GM19240 (cell line): ENCODE measurements around the gene LDLRAD2.
"Not testable (repeated sequence)": the region's sequence is repeated elsewhere in the genome, so short reads cannot be mapped to it uniquely, and the experiment has no call there.

Source experiments
- DNase-seq: peaks from one replicate; pipeline ENCODE4 v3.0.0; 2011; ENCODE audit warnings: low spot score; ENCODE audit not compliant: insufficient read length

LDLRAD2 gene, protein sequence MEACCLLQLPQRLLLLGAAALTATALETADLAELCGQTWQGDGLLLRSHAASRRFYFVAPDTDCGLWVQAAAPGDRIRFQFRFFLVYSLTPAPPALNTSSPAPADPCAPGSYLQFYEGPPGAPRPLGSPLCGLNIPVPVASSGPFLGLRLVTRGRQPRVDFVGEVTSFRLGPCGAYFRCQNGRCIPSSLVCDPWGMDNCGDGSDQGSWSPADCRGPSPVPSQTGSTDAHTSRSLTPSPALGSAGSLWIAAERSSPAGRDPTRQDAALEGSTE

DNA sequence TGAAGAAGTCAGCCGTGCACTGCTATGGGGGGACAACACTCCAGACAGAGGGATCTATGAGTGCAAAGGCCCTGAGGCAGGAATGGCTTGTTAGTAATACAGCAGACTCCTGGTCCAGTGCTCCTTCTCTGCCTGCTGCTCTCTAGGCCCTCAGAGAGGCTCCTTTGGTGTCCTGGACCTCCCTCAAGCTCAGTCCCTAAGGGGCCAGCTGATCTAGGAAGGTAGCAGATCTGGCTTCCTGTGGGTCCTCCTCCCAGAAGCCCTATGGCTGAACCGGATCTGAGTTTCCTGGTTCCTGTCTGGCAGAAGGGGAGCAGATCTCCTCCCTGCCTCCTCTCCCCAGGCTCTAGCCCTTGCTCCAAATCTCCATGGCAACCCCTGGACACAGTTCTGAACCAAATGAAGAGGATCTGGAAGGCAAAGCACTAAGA lies at the start of gene LDLRAD2:
Gene LDLRAD2, plus strand, starts transcription at position 391 of the 431 bp plus-strand sequence. CDS start 187 bp downstream, outside the sequence.
- DNase-seq = no peak

DNA sequence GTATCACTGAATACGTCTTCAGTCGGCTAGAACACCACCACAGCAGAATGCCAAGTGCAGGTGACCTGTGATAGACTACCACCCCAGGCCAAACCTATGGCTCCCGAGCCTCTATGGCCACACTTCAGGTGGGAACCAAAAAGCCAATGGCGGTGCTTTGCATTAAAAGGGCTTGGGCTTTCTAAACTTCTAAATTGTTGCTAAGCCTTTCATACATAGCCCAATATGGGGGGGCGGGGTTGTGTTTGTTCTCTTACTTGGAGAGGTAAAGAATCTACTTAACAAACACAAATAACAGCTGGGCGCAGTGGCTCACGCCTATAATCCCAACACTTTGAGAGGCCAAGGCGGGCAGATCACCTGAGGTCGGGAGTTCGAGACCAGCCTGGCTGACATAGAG lies 48.8 kb upstream of the LDLRAD2 start:
- DNase-seq = no peak

DNA sequence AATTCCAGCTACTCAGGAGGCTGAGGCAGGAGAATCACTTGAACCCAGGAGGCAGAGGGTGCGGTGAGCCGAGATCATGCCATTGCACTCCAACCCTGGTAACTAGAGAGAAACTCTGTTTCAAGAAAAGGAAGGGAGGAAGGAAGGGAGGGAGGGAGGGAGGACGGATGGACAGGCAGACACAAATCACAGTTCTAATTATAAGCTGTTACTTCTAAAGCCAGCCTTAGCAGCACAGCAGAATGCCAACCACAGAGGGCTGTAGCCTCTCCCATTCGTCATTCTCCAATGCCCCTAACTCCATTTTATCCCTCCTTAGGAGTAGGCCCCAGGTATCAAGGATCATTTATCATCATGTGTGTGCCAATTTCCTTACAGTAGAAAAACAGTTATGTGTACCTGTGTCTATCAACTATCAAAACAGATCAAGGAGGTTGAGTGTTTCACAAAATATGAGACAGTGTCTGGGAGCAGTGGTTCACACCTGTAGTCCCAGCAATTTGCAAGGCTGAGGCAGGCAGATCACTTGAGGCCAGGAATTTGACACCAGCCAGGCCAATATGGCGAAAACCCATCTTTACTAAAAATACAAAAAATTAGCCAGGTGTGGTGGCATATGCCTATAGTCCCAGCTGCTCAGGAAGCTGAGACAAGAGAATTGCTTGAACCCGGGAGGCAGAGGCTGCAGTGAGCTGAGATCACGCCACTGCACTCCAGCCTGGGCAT lies 48.2 kb upstream of the LDLRAD2 start:
- no peak for DNase-seq

DNA sequence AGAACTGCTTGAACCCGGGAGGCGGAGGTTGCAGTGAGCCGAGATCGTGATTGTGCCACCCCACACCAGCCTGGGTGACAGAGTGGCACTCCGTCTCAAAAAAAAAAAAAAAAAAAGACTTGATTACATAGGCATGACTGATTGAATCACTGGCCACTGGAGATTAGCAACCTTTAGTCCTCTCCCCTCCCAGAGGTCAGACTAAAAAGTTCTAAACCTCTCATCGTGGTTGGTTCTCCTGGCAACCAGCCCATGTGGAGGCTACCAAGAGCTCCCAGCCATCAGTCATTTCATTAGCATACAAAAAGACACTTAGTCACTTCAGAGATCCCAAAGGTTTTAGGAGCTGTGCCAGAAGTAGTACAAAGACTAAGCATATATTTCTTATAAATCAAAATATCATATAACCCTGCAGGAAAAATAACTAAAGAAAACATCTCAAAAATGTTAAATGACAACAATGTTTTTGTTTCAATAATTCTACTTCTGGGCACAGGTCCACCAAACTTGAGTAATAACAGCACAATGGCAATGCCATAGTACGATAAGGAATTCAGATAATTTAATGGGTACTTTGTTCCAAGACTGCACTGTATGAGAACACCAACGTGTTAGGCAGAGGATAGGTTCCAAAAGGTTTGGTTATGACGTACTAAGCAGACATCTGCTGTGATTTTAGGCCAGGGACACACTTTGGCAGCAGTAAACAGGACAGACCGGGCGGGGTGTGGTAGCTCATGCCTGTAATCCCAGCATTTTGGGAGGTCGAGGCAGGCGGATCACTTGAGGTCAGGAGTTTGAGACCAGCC lies 47.2 kb upstream of the LDLRAD2 start:
- DNase-seq = no peak

DNA sequence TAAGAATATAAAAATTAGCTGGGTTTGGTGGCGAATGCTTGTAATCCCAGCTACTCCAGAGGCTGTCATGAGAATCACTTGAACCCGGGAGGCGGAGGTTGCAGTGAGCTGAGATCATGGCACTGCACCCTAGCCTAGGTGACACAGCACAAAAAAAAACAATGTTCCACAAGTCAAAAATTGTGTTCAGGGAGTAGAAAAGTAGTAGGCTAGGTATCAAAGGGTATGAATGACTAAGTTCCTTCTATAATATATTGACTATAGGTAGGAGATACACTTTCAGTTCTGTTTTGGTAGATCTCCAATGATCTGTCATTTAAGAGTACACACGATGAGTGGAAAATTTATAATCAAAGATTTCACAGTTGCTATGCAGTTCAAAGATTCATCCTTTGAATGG lies 45.9 kb upstream of the LDLRAD2 start:
- DNase-seq = no peak

DNA sequence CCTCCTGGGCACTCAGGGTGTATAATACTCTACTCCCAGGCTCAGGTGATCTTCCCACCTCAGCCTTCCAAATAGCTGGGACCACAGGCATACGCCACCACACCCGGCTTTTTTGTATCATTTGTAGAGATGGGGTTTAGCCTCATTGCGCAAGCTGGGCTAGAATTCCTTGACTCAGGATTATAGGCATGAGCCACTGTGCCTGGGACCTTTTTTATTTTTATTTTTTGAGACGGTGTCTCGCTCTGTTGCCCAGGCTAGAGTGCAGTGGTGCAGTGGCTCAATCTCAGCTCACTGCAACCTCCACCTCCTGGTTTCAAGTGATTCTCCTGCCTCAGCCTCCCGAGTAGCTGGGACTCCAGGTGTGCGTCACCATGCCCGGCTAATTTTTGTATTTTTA lies 45.0 kb upstream of the LDLRAD2 start:
- not testable (repeated sequence) for DNase-seq

DNA sequence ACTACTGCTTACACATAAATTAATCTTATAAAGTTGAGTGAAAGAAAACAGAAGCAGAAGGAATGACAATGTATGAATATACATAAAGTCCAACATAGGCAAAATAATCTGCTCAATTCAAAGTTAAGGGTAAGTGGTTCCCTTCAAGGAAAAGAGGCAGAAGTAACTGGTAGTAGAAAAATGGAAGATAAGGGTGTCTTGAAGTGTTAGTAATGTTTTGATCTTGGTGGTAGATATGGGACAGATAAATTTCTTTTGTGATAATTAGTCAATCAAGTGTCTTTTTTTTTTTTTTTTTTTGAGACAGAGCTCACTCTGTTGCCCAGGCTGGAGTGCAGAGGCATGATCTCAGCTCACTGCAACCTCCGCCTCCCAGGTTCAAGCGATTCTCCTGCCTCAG lies 41.9 kb upstream of the LDLRAD2 start:
- no peak for DNase-seq

DNA sequence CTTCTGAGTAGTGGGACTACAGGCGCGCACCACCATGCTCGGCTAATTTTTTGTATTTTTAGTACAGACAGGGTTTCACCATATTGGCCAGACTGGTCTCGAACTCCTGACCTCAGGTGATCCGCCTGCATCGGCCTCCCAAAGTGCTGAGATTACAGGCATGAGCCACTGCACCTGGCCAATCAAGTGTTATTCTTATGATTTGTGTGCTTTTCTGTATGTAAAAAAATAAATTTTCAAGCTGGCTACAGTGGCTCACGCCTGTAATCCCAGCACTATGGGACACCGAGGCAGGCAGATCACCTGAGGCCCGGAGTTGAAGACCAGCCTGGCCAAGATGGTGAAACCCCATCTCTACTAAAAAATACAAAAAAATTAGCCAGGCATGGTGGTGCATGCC lies 41.5 kb upstream of the LDLRAD2 start:
- not testable (repeated sequence) for DNase-seq

DNA sequence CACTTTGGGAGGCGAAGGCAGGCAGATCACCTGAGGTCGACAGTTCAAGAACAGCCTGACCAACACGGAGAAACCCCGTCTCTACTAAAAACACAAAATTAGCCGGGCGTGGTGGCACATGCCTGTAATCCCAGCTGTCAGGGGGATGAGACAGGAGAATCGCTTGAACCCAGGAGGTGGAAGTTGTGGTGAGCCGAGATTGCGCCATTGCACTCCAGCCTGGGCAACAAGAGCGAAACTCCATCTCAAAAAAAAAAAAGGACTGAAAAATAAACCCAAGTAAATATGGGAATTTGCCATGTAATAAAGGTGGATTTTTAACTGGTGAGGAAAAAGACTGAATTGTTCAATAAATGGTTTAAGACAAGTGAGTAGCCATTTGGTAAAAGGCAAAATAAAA lies 40.4 kb upstream of the LDLRAD2 start:
- DNase-seq = not testable (repeated sequence)

DNA sequence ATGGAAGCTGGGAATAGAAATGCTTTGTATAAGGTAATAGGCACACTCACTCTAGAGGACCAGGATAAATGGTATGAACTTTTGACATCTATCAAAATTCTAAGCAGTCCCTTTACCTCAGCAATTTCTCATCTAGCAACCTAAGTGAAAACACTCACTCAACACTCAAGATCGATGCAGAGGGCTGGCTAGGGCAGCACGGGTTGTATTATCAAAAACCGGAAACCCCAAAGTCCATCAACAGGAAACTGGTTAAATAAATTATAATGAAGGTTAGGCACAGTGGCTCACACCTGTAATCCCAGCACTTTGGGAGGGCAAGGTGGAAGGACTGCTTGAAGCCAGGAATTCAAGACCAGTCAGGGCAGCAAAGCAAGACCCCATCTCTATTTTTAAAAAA lies 38.5 kb upstream of the LDLRAD2 start:
- no peak for DNase-seq

DNA sequence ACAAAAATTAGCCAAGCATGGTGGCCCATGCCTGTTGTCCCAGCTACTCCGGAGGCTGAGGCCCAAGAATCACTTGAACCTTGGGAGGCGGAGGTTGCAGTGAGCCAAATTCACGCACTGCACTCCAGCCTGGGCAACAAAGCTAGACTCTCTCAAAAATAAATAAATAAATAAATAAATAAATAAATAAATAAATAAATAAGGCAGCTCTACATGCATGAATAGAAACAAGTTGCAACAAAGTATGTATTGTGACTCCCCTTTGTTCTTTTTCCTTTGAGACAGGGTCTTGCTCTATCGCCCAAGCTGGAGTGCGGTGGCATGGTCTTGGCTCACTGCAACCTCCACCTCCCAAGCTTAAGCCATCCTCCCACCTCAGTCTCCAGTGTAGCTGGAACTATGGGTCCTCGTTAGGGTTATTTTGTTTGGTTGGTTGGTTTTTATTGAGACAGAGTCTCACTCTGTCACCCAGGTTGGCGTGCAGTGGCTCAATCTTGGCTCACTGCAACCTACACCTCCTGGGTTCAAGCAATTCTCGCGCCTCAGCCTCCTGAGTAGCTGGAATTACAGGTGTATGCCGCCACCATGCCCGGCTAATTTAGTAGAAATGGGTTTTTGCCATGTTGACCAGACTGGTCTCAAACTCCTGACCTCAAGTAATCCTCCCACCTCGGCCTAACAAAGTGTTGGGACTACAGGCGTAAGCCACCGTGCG lies 37.1 kb upstream of the LDLRAD2 start:
- DNase-seq = no peak

DNA sequence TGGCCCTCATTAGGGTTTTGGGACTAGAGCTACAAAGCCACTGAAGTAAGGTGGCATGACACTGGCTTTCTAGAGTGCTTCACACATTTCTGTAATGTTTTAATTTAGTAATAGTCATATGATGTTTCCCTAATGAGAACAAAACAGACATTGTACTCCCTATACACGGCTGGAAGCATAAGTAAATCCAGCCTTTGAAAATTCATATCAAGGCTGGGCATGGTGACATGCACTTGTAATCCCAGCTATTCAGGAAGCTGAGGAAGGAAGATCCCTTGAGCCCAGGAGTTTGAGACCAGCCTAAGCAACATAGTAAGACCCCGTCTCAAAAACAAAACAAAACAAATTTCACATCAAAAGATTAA lies 36.5 kb upstream of the LDLRAD2 start:
- DNase-seq = no peak

DNA sequence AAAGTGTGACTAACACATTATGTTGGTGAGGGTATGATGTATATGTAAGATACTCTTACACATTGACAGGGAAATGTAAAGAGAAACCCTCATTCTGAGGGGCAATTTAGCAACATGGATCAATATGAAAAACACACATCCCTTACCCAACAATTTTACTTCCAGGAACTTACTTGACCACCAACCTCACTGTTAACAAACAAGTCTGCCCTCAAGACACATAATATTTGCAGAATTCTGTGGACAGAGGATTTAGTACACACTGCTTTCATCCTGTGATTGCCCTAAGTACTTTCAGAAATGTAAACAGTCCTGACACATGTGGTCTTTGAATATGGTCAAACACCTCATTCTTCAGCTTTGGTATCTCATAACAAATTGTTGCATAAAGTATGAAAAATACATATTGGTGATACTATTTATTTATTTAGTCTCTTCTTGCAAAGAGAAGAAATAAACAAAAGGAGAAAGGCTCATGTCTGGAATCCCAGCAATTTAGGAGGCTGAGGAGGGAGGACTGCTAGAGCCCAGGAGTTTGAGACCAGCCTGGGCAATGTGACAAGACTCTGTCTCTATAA lies 36.0 kb upstream of the LDLRAD2 start:
- DNase-seq = no peak

DNA sequence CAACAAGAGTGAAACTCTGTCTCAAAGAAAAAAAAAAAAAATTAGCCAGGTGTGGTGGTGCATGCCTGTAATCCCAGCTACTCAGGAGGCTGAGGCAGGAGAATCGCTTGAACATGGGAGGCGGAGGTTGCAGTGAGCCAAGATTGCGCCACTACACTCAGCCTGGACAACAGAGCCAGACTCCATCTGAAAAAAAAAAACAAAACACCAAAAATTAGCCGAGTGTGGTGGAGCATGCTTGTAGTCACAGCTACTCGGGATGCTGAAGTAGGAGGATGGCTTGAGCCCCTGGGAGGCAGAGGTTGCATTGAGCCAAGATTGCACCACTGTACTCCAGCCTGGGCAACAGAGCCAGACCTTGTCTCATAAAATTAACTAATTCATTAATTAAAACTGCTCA lies 35.1 kb upstream of the LDLRAD2 start:
- not testable (repeated sequence) for DNase-seq

DNA sequence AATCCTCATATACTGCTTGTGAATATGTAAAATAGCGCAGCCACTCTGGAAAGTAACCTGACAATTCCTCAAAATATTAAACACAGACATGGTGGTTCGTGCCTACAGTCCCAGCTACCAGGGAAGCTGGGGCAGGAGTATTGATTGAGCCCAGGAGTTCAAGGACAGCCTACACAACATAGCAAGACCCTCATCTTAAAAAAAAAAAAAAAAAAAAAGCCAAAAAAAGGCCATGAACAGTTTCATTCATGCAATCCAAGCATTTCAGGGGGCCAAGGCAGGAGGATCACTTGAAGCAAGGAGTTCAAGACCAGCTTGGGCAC lies 33.7 kb upstream of the LDLRAD2 start:
- DNase-seq = no peak

DNA sequence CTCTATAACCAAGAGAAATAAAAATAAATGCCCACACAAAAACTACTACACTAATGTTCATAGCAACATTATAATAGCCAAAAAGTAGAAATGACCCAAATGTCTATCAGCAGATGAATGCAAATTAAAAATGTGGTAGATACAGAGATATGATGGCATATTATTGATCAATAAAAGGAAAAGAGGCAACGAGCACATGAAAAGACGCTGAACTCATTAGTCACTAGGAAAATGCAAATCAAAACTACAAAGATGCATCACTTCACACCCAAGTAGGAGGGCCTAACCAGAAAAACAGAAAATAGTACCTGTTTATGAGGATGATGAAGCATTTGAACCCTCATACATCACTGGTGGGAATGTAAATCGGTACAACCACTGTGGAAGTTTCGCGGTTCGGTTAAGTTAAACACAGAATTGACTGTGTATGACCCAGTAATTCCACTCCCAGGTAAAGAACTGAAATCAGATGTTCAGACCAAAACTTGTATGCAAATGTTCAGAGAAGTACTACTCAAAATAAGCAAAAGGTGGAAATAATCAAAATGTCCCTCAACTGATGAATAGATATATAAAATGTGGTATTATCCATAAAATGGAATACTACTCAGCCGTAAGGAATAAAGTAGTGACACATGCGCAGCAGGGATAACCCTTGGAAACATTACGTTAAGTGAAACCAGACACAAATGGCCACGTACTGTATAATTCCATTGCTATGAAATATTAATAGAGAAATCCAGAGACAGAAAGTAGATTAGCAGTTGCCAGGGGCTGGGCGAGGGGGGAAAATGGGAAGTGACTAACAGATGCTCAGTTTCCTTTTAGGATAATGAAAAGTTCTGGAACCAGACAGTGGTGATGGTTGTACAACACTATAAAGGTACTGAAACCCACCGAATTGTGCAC lies 32.2 kb upstream of the LDLRAD2 start:
- DNase-seq = no peak

DNA sequence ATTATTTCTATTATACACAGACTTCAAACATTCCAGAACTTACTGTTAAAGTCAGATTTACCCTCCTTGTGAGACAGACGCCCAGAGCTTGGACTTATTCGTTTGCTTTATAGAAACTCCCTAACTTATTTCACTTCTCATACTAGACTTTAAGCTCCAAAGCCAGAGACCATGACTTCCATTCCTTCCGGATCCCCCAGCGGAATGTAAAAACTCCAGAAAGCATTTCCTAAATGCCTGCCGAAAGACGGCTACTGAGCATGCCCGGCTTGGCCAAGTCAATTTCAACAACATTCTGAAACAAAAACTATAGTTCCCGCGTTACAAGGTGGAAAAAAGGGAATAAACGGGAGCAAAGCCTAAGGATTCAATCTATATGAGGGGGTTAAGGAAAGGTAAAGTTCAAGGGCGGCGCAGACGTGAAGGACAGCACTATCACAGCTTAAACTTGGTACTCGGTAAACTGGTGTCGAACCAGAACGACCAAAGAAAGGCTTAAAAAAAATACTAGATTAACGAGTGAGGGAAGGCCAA lies 30.2 kb upstream of the LDLRAD2 start:
- no peak for DNase-seq

DNA sequence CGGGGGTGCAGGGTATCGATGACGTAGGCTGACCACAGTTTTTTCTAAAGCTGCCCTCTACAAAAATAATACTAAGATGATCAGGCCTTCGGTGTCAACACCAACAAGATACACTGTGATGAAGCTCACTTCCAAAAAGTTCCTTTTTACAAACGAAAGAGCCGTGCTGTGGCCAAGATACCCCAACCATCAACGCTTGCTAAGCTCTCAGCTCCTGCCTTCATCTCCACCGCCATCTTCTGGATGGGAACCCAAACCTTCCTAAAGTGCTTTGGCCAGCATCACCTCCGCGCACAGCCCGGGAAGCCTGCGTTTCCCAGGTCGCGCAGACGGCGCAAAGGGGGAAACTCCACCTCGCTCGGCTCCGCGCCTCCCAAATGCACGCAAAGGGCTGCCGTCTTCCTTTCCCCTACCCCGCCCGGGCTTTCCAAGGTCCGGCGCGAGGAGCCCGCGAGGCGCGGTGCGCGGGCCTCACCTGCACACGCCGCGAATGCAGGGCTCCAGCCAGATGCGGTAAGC lies 29.7 kb upstream of the LDLRAD2 start:
- DNase-seq = no peak

DNA sequence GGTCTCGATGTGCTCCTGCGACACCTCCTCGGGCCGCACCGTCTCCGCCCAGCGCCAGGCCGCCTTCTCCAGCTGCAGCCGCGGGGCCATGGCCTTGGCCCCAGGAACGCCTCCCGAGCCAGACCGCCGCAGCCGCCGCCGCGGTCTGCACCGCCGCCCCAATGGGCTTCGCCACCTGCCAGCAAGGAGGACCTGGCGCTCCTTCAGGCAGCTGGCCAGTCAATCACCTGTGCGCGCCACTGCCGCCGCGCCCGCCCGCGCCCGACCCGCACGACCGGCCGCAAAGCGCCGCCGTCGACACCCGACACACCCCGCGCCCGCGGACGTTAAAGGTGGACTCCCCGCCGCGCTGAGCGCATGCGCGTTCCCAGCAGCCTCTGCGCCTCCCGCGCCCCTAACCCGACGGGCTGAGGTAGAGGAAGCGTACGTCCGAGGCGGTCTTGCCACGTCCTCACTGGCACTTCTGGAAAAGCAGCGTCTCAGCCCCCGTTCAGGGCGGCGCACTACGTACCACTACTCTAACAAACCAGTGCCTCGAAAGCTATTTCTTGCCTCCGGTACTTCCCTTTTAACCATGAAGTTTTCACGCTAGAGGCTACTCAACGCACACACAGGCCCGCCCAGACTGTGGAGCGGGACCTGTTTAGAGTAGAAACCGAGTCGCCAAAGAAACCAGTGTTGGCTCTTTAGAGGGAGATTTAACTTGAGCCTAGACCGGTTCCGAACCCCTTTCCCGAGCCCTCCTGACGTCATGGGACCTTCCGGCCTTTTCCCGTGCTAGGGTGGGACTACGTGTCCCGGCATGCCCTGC lies 29.0 kb upstream of the LDLRAD2 start, which contains the start of gene USP48:
Gene USP48, minus strand, starts transcription at position 282 of the 811 bp plus-strand sequence. Its CDS starts 192 bp downstream, at position 90.
- DNase-seq = peak; percentile 74
